Keratinocyte (primary cell): ENCODE data around the gene AJAP1. TPM values are rescaled to one million over a fixed set of nuclear protein-coding genes. Genes with fewer than 3 reads are reported as not detected.

Experiments
- DNase-seq: peaks from one replicate; pipeline ENCODE4 v3.0.0-alpha.2; 2011; ENCODE audit warnings: low read depth, missing footprints, low spot score
- FAIRE-seq: peaks from 2 replicates; lab custom pipeline; 2011; peaks lifted over from hg19 to GRCh38; lab: Jason Lieb, UNC
- H2AFZ ChIP-seq: 2 replicates; pipeline ENCODE4 v1.6.0; 2012; ENCODE audit warnings: low read length, control low read depth, inconsistent platforms; ENCODE audit not compliant: control insufficient read depth
- H3K27ac ChIP-seq: 2 replicates; pipeline ENCODE4 v1.5.1; 2011; ENCODE audit warnings: low read length; ENCODE audit not compliant: control insufficient read depth, insufficient read depth
- H3K27me3 ChIP-seq: 3 replicates; pipeline ENCODE4 v1.6.0; 2011; ENCODE audit warnings: low read length; ENCODE audit not compliant: control insufficient read depth, insufficient read depth; ENCODE audit errors: extremely low read depth
- H3K36me3 ChIP-seq, 2 experiments: 2 replicates in 1 of 2; 3 replicates in 1 of 2; pipeline ENCODE4 v1.5.1; 2011; ENCODE audit warnings: low read length in 2 of 2, mild to moderate bottlenecking in 1 of 2; ENCODE audit not compliant: control insufficient read depth in 2 of 2, insufficient read depth in 2 of 2; ENCODE audit errors: extremely low read depth in 1 of 2
- H3K4me1 ChIP-seq: 3 replicates; pipeline ENCODE4 v1.5.1; 2011; ENCODE audit warnings: low read length; ENCODE audit not compliant: control insufficient read depth, insufficient read depth; ENCODE audit errors: extremely low read depth
- H3K4me2 ChIP-seq: 3 replicates; pipeline ENCODE4 v1.6.0; 2011; ENCODE audit warnings: low read depth, low read length; ENCODE audit not compliant: control insufficient read depth, insufficient read depth; ENCODE audit errors: extremely low read depth
- H3K4me3 ChIP-seq, 3 experiments: fragments of 200-600 bp in 1 of 3; sonication (generic) in 1 of 3; 2 replicates in 2 of 3; 3 replicates in 1 of 3; pipeline ENCODE4 v1.5.1; 2011 to 2016; ENCODE audit warnings: low read length in 3 of 3, mild to moderate bottlenecking in 3 of 3, control low read depth in 2 of 3, inconsistent platforms in 1 of 3, low read depth in 1 of 3, mixed read lengths in 1 of 3, mixed run types in 1 of 3, moderate library complexity in 1 of 3; ENCODE audit not compliant: control insufficient read depth in 2 of 3, insufficient read depth in 2 of 3; ENCODE audit errors: extremely low read depth in 1 of 3
- H3K79me2 ChIP-seq: 2 replicates; pipeline ENCODE4 v1.6.0; 2012; ENCODE audit warnings: low read length; ENCODE audit not compliant: control insufficient read depth, insufficient read depth
- H3K9ac ChIP-seq: 3 replicates; pipeline ENCODE4 v1.6.0; 2011; ENCODE audit warnings: low read length; ENCODE audit not compliant: control insufficient read depth, insufficient read depth; ENCODE audit errors: extremely low read depth
- H3K9me1 ChIP-seq: 3 replicates; pipeline ENCODE4 v1.6.0; 2011; ENCODE audit warnings: low read length; ENCODE audit not compliant: control insufficient read depth, insufficient read depth; ENCODE audit errors: extremely low read depth
- H3K9me3 ChIP-seq: 2 replicates; pipeline ENCODE4 v1.5.1; 2012; ENCODE audit warnings: low read depth, low read length; ENCODE audit not compliant: control insufficient read depth
- H4K20me1 ChIP-seq: 3 replicates; pipeline ENCODE4 v1.6.0; 2011; ENCODE audit warnings: low read length; ENCODE audit not compliant: control insufficient read depth, insufficient read depth; ENCODE audit errors: extremely low read depth
- EZH2 ChIP-seq: IDR thresholded peaks from one replicate; pipeline ENCODE4 v1.6.1; 2012; ENCODE audit warnings: inconsistent platforms, mild to moderate bottlenecking, low read length, moderate library complexity
- dilution Hi-C: fragments of 300-500 bp; cut with MboI; formaldehyde crosslinking; loops from one replicate; pipeline ENCODE4 v1.7.0; 2020; ENCODE audit warnings: low sequenced_read_pairs; ENCODE audit not compliant: extremely low pct_ligation_motif_present
- polyA plus RNA-seq, 5 experiments: library from polyadenylated mRNA; depleted of rRNA in 3 of 5; stranded (reverse) in 3 of 5; stranded (forward) in 1 of 5; unstranded in 1 of 5; fragments of >200 nt; gene quantifications; 1 replicate in 1 of 5; 2 replicates in 3 of 5; 3 replicates in 1 of 5; pipeline versions ENCODE4 v1.2.1 to v1.2.3, GENCODE V29; 2011 to 2012; ENCODE audit warnings: missing spikeins in 2 of 5, low read depth in 1 of 5, low replicate concordance in 1 of 5
- TF ChIP-seq, protein P1 (sequence below), 3 experiments: IDR thresholded peaks in 1 of 3; conservative IDR thresholded peaks in 1 of 3; optimal IDR thresholded peaks in 1 of 3; 2 replicates in 2 of 3; 3 replicates in 1 of 3; pipeline versions ENCODE3 to v1.5.1; 2011; ENCODE audit warnings: low read length in 3 of 3, mild to moderate bottlenecking in 3 of 3, moderate library complexity in 2 of 3, control low read depth in 1 of 3, inconsistent platforms in 1 of 3; ENCODE audit not compliant: insufficient read depth in 2 of 3; ENCODE audit errors: extremely low read depth in 1 of 3

AJAP1 gene
- polyA plus RNA-seq, 1 donor (not counting 4 experiments of a cell fraction or from before 2014, with no cell fraction given) = 2.2 TPM

DNA sequence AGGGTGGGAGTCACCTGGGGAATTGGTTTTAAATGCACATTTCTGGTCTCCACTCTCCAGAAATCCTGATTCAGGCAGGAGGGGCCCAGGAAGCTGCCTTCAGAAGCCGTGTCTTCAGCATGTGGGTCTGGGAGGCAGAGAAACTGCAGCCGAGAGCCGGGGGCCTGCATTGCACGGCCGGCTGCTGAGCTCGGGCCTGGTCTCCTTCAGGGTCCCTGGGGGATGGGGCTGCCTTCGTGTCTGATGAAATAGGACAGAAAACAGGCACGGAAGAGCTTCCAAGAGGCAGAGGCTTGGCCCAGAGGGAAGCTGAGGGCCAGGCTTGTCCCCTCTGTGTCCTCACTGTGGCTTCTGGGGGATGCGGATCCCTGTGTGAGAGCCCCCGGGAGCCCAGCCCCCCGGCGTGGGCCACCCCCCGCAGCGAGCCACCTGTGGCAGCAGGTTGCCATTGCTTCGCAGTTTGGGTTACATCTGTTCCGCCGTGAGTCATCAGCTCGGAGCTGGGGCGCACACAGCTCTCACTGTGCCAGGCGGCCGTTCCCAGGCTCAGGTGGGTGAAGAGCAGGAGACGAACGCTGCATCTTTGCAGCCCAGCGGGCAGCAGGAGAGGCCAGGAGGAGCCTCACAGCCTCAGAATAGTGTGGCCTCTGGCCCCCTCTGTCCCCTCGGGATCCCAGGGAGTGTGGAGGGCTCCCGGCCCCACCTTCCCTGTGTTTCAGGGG lies 72.4 kb downstream of the AJAP1 start:
- no peak overlapping the region for H2AFZ ChIP-seq
- H3K9ac ChIP-seq = no peak overlapping the region
- no peaks in the 10 kb centered on the region for H4K20me1 ChIP-seq
- no peaks in the 10 kb centered on the region for H3K4me1 ChIP-seq
- H3K4me3 ChIP-seq = no peak overlapping the region
- no peaks in the 10 kb centered on the region for H3K79me2 ChIP-seq
- DNase-seq (no peak), FAIRE-seq (no peak)
- H3K9me3 ChIP-seq = no peaks in the 10 kb centered on the region
- H3K36me3 ChIP-seq = peaks cover 0 to 5% of the 10 kb centered on the region in 2 experiments
- no peak overlapping the region for H3K27ac ChIP-seq
- no peaks in the 10 kb centered on the region for H3K27me3 ChIP-seq
- dilution Hi-C loops = no loop called here
- no peak overlapping the region for H3K4me2 ChIP-seq
- TF ChIP-seq, protein P1, sequence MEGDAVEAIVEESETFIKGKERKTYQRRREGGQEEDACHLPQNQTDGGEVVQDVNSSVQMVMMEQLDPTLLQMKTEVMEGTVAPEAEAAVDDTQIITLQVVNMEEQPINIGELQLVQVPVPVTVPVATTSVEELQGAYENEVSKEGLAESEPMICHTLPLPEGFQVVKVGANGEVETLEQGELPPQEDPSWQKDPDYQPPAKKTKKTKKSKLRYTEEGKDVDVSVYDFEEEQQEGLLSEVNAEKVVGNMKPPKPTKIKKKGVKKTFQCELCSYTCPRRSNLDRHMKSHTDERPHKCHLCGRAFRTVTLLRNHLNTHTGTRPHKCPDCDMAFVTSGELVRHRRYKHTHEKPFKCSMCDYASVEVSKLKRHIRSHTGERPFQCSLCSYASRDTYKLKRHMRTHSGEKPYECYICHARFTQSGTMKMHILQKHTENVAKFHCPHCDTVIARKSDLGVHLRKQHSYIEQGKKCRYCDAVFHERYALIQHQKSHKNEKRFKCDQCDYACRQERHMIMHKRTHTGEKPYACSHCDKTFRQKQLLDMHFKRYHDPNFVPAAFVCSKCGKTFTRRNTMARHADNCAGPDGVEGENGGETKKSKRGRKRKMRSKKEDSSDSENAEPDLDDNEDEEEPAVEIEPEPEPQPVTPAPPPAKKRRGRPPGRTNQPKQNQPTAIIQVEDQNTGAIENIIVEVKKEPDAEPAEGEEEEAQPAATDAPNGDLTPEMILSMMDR (optimal IDR thresholded peaks at IDR 0.05 in 1 of 3, IDR thresholded peaks at IDR 0.05 in 1 of 3, conservative IDR thresholded peaks at IDR 0.05 in 1 of 3; ENCODE audit: extremely low read depth in 1 of 3, insufficient read depth in 2 of 3, low read length in 3 of 3) = no peak
- TF ChIP-seq EZH2 = no peak
- H3K9me1 ChIP-seq = no peaks in the 10 kb centered on the region

DNA sequence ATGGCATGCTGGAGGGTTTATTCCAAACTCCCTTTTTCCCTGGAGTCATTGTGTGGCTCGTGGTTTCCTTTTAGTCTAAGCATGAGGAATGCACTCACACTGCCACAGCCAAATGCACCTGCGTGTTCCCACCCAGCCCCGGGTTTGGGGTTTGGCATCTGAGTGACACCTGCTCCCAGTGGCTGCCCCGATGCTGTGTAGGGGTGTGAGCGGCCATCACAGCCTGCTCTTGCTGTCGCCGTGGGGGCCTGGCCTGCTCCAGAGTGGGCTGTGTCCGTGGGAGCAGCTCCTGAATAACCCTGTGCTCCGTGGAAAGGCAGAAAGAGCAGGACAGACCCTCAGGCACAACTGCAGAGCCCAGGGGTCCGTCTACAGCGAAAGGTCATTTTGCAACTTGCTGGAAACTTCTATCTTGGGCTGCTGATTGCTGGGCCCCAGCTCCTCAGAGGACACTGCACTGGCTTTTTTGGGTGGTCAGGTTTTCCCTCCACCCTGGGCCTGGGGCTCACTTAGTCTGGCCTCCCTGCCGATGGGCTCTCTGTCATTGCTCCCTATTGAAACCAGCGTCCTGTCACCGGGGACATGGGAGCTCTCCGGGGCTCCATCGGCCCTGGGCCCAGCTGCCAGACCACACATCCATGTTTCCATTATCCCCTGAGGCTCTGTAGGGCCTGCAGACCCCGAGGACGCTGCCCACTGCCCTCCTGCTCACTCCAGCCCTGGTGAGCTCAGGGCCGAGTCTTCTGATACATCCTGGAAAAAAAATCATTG lies 74.1 kb downstream of the AJAP1 start:
- Histone ChIP-seq H3K27me3 (no peaks in the 10 kb centered on the region), H3K27ac (no peak overlapping the region), H3K4me3 (no peak overlapping the region), H3K4me1 (no peaks in the 10 kb centered on the region), H3K36me3 (peaks cover 0 to 4% of the 10 kb centered on the region in 2 experiments), H2AFZ (no peak overlapping the region), H3K9me1 (no peaks in the 10 kb centered on the region), H4K20me1 (no peaks in the 10 kb centered on the region), H3K4me2 (no peak overlapping the region), H3K9ac (no peak overlapping the region), H3K9me3 (no peaks in the 10 kb centered on the region), H3K79me2 (no peaks in the 10 kb centered on the region)
- no peak for FAIRE-seq
- dilution Hi-C loops = no loop called here
- no peak for DNase-seq
- no peak for TF ChIP-seq EZH2
- TF ChIP-seq, protein P1 (optimal IDR thresholded peaks at IDR 0.05 in 1 of 3, IDR thresholded peaks at IDR 0.05 in 1 of 3, conservative IDR thresholded peaks at IDR 0.05 in 1 of 3; ENCODE audit: extremely low read depth in 1 of 3, insufficient read depth in 2 of 3, low read length in 3 of 3) = no peak
